Mesodermal cell (in vitro differentiated cells): ENCODE data around the gene ZER1.
"Not testable (repeated sequence)": the region's sequence is repeated elsewhere in the genome, so short reads cannot be mapped to it uniquely, and the experiment has no call there.

Experiments
- H3K27ac ChIP-seq: 2 replicates; pipeline ENCODE4 v1.7.0; 2013; ENCODE audit warnings: mild to moderate bottlenecking, low read depth, low read length, moderate library complexity; ENCODE audit not compliant: severe bottlenecking
- H3K36me3 ChIP-seq: 2 replicates; pipeline ENCODE4 v1.7.1; 2013; ENCODE audit warnings: mild to moderate bottlenecking, low read length, moderate library complexity; ENCODE audit not compliant: control insufficient read depth, insufficient read depth
- H3K4me1 ChIP-seq: one replicate; pipeline ENCODE4 v1.7.1; 2013; ENCODE audit warnings: mild to moderate bottlenecking, low read length; ENCODE audit not compliant: insufficient read depth, control insufficient read depth, poor library complexity, severe bottlenecking
- H3K4me3 ChIP-seq: 2 replicates; pipeline ENCODE4 v1.7.0; 2013; ENCODE audit warnings: low read length, control low read depth, mild to moderate bottlenecking; ENCODE audit not compliant: insufficient read depth, poor library complexity, severe bottlenecking; ENCODE audit errors: extremely low read depth
- H3K9me3 ChIP-seq: 2 replicates; pipeline ENCODE4 v1.7.1; 2013; ENCODE audit warnings: mild to moderate bottlenecking, low read length, moderate library complexity; ENCODE audit not compliant: control insufficient read depth
- WGBS, 2 experiments: methylation state at CpG; one replicate each; pipeline ENCODE4 v1.1.5; 2013; ENCODE audit warnings: missing lambda C conversion rate in 2 of 2; ENCODE audit not compliant: insufficient coverage in 2 of 2; 5-methylcytosine and 5-hydroxymethylcytosine counted together

The ZER1 gene

GRCh38 chr9:128702949-128703615 is 68.6 kb downstream of the ZER1 start:
- 5 to 6% methylated on average over 44 to 45 of the region's 55 CpGs for WGBS, 2 experiments
- Histone ChIP-seq H3K4me3 (peak overlapping the region; percentile 86), H3K4me1 (peaks cover 10% of the 10 kb centered on the region), H3K27ac (peak overlapping the region; percentile 29), H3K36me3 (peaks cover 25% of the 10 kb centered on the region), H3K9me3 (no peaks in the 10 kb centered on the region)

- Histone ChIP-seq H3K4me3 (peak within 1 kb of the TSS; percentile 86), H3K9me3 (no peaks in the 10 kb centered on the region), H3K36me3 (peaks cover 22% of the 10 kb centered on the region), H3K4me1 (peaks cover 10% of the 10 kb centered on the region), H3K27ac (peak within 1 kb of the TSS; percentile 73)
- WGBS, 2 experiments: 0% methylated on average over 57 to 58 of the region's 65 CpGs
Measured at GRCh38 chr9:128702445-128702948, 69.2 kb downstream of the ZER1 start, which contains the start of gene PKN3. Gene PKN3, plus strand, starts transcription at chr9:128702503. Its CDS starts 413 bp downstream, at chr9:128702916.

GRCh38 chr9:128701227-128701854 is 70.4 kb downstream of the ZER1 start:
- WGBS, 2 experiments: 91 to 94% methylated on average over 7 to 10 of the region's 10 CpGs
- H3K27ac ChIP-seq: no peak overlapping the region
- peaks cover 22% of the 10 kb centered on the region for H3K36me3 ChIP-seq
- H3K4me3 ChIP-seq: no peak overlapping the region
- peaks cover 17% of the 10 kb centered on the region for H3K4me1 ChIP-seq
- H3K9me3 ChIP-seq: no peaks in the 10 kb centered on the region

GRCh38 chr9:128699096-128699795 is 72.5 kb downstream of the ZER1 start:
- H3K27ac ChIP-seq, H3K4me3 ChIP-seq, H3K9me3 ChIP-seq: not testable (repeated sequence)
- Histone ChIP-seq H3K4me1 (peaks cover 17% of the 10 kb centered on the region), H3K36me3 (peaks cover 30% of the 10 kb centered on the region)
- 85 to 94% methylated on average over 17 to 28 of the region's 30 CpGs for WGBS, 2 experiments

GRCh38 chr9:128696923-128697707 is 74.6 kb downstream of the ZER1 start:
- WGBS, 2 experiments: 84 to 88% methylated on average over 3 to 7 of the region's 8 CpGs
- no peak overlapping the region for H3K4me3 ChIP-seq
- H3K4me1 ChIP-seq: peaks cover 11% of the 10 kb centered on the region
- peak overlapping the region; percentile 26 for H3K27ac ChIP-seq
- no peaks in the 10 kb centered on the region for H3K9me3 ChIP-seq
- H3K36me3 ChIP-seq: peaks cover 51% of the 10 kb centered on the region

- 94 to 97% methylated on average over 5 of the region's 6 CpGs for WGBS, 2 experiments
Measured at GRCh38 chr9:128694344-128694743, 77.4 kb downstream of the ZER1 start.

GRCh38 chr9:128693738-128694137 is 78.0 kb downstream of the ZER1 start:
- Histone ChIP-seq H3K36me3 (peaks cover 67% of the 10 kb centered on the region), H3K4me1 (peaks cover 11% of the 10 kb centered on the region)
- not testable (repeated sequence) for H3K9me3 ChIP-seq, H3K4me3 ChIP-seq, H3K27ac ChIP-seq
- 96 to 100% methylated on average over 2 to 3 of the region's 3 CpGs for WGBS, 2 experiments

More at GRCh38 chr9:128694344-128694743, 77.4 kb downstream of the ZER1 start:
- no peak overlapping the region for H3K27ac ChIP-seq
- H3K4me1 ChIP-seq: peaks cover 11% of the 10 kb centered on the region
- H3K9me3 ChIP-seq: no peaks in the 10 kb centered on the region
- peaks cover 67% of the 10 kb centered on the region for H3K36me3 ChIP-seq
- no peak overlapping the region for H3K4me3 ChIP-seq

GRCh38 chr9:128690684-128691034 is 81.1 kb downstream of the ZER1 start:
- H3K36me3 ChIP-seq: peaks cover 46% of the 10 kb centered on the region
- 0 to 3% methylated on average over 3 of the region's 5 CpGs for WGBS, 2 experiments
- H3K27ac ChIP-seq: no peak overlapping the region
- H3K9me3 ChIP-seq: no peaks in the 10 kb centered on the region
- H3K4me3 ChIP-seq: peak overlapping the region; percentile 91
- peaks cover 20% of the 10 kb centered on the region for H3K4me1 ChIP-seq

- Histone ChIP-seq H3K27ac (peak overlapping the region; percentile 66), H3K36me3 (peaks cover 43% of the 10 kb centered on the region), H3K4me3 (peak overlapping the region; percentile 91), H3K9me3 (no peaks in the 10 kb centered on the region), H3K4me1 (peaks cover 22% of the 10 kb centered on the region)
- WGBS, 2 experiments: 1% methylated on average over 43 to 59 of the region's 83 CpGs
Measured at GRCh38 chr9:128689820-128690683, 81.7 kb downstream of the ZER1 start.
